A673 (cell line): Measurements from ENCODE around the gene GBF1. TPM values are rescaled to one million over a fixed set of nuclear protein-coding genes. Genes with fewer than 3 reads are reported as not detected.

Experiments
- BruUV-seq: library from RNA; stranded (reverse); fragments of 400-500 nt; replicated peaks from 2 replicates; lab custom pipeline; 2021; lab: Mats Ljungman, UMichigan
- CTCF ChIA-PET: fragments of 300-600 bp; sonication (Branson Sonifier 250); formaldehyde crosslinking; loops from one replicate; lab custom pipeline; 2022; ENCODE audit warnings: antibody characterized with exemption; lab: Charles Lee
- POLR2A ChIA-PET: fragments of 300-600 bp; sonication (Branson Sonifier 250); formaldehyde crosslinking; loops from one replicate; lab custom pipeline; 2022; ENCODE audit warnings: antibody characterized with exemption; ENCODE audit not compliant: low non-redundant PET; lab: Charles Lee
- DNase-seq: peaks from one replicate; pipeline ENCODE4 v3.0.0-alpha.2; 2015; ENCODE audit warnings: low spot score
- H3K27ac ChIP-seq: fragments of 200-600 bp; sonication (generic); 2 replicates; pipeline ENCODE4 v1.5.1; 2016; ENCODE audit warnings: mixed run types, low read depth, mild to moderate bottlenecking, mixed read lengths, antibody characterized with exemption, low read length; ENCODE audit not compliant: poor library complexity, severe bottlenecking
- H3K27me3 ChIP-seq: fragments of 200-600 bp; sonication (generic); replicated peaks from 2 replicates; pipeline ENCODE4 v1.6.1; 2017; ENCODE audit warnings: mixed run types, low read depth, mild to moderate bottlenecking, mixed read lengths, antibody characterized with exemption, low read length; ENCODE audit not compliant: insufficient read depth, poor library complexity
- H3K36me3 ChIP-seq: fragments of 200-600 bp; sonication (generic); 2 replicates; pipeline ENCODE4 v1.6.1; 2016; ENCODE audit warnings: mixed run types, mild to moderate bottlenecking, mixed read lengths, antibody characterized with exemption, low read length; ENCODE audit not compliant: insufficient read depth, poor library complexity, severe bottlenecking
- H3K4me1 ChIP-seq: fragments of 200-600 bp; sonication (generic); 2 replicates; pipeline ENCODE4 v1.6.1; 2017; ENCODE audit warnings: mixed run types, mild to moderate bottlenecking, mixed read lengths, antibody characterized with exemption, low read length; ENCODE audit not compliant: insufficient read depth, poor library complexity, severe bottlenecking
- H3K4me3 ChIP-seq: fragments of 200-600 bp; sonication (generic); 2 replicates; pipeline ENCODE4 v1.5.1; 2016; ENCODE audit warnings: low read depth, mixed run types, mild to moderate bottlenecking, mixed read lengths, low read length; ENCODE audit not compliant: poor library complexity, severe bottlenecking
- H3K9me3 ChIP-seq: fragments of 200-600 bp; sonication (generic); 2 replicates; pipeline ENCODE4 v1.6.1; 2016; ENCODE audit warnings: mixed run types, low read depth, mild to moderate bottlenecking, mixed read lengths, antibody characterized with exemption, low read length; ENCODE audit not compliant: poor library complexity, severe bottlenecking
- EZH2 ChIP-seq: fragments of 200-600 bp; sonication (generic); IDR thresholded peaks from 2 replicates; pipeline ENCODE4 v1.6.1; 2017; ENCODE audit warnings: borderline replicate concordance, low read depth, mild to moderate bottlenecking, mixed read lengths, antibody characterized with exemption, low read length; ENCODE audit not compliant: poor library complexity, severe bottlenecking
- intact Hi-C: fragments of 100-400 bp; cut with micrococcal nuclease; formaldehyde crosslinking; loops from one replicate; pipeline ENCODE4 v1.10.0; 2022; ENCODE audit not compliant: unreplicated experiment
- total RNA-seq: library from RNA; stranded (reverse); gene quantifications from 2 replicates; pipeline ENCODE4 v1.2.3, GENCODE V29; 2021
- TF ChIP-seq, protein P1 (sequence below): fragments of 300-800, 200-600 bp; sonication (generic); conservative IDR thresholded peaks from 2 replicates; pipeline ENCODE4 v1.5.1; 2017; ENCODE audit warnings: low read depth, mild to moderate bottlenecking, antibody characterized with exemption, low read length, moderate library complexity, mixed read lengths

The GBF1 gene
- total RNA-seq, 1 experiment from 2014 or later = 50.0 TPM

DNA sequence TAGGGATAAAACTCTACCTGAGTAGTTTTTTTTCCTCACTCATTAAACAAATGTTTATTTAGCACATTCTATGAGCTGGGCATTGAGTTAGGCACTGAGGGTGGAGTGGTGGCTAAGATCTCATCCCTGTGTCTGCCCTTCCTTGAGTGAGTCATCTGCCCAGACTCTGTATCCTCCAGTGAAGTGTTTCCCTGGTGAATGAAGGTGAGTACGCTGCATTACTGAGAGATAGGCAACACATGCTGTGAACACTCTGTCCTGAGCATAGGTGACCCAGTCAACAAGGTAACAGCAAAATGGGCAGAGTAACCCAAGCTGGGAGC lies 9.8 kb upstream of the GBF1 start:
- peaks cover 5% of the 10 kb centered on the region for H3K4me1 ChIP-seq
- intact Hi-C loops = no loop called here
- no TSS peak for BruUV-seq
- no peak overlapping the region for H3K27ac ChIP-seq
- DNase-seq = no peak
- TF ChIP-seq, protein P1, sequence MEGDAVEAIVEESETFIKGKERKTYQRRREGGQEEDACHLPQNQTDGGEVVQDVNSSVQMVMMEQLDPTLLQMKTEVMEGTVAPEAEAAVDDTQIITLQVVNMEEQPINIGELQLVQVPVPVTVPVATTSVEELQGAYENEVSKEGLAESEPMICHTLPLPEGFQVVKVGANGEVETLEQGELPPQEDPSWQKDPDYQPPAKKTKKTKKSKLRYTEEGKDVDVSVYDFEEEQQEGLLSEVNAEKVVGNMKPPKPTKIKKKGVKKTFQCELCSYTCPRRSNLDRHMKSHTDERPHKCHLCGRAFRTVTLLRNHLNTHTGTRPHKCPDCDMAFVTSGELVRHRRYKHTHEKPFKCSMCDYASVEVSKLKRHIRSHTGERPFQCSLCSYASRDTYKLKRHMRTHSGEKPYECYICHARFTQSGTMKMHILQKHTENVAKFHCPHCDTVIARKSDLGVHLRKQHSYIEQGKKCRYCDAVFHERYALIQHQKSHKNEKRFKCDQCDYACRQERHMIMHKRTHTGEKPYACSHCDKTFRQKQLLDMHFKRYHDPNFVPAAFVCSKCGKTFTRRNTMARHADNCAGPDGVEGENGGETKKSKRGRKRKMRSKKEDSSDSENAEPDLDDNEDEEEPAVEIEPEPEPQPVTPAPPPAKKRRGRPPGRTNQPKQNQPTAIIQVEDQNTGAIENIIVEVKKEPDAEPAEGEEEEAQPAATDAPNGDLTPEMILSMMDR = no peak
- TF ChIP-seq EZH2 = no peak
- H3K27me3 ChIP-seq = peaks cover 3% of the 10 kb centered on the region
- H3K4me3 ChIP-seq = no peak overlapping the region
- no peaks in the 10 kb centered on the region for H3K36me3 ChIP-seq
- no peaks in the 10 kb centered on the region for H3K9me3 ChIP-seq
- POLR2A ChIA-PET = no interaction called here
- CTCF ChIA-PET = no interaction called here

GRCh38 chr10:102236006-102236405 lies 9.3 kb upstream of the GBF1 start:
- no peak for DNase-seq
- Histone ChIP-seq H3K4me1 (peaks cover 4% of the 10 kb centered on the region), H3K36me3 (no peaks in the 10 kb centered on the region), H3K4me3 (no peak overlapping the region), H3K27ac (no peak overlapping the region), H3K9me3 (no peaks in the 10 kb centered on the region), H3K27me3 (peaks cover 2% of the 10 kb centered on the region)
- intact Hi-C loops = no loop called here
- ChIA-PET POLR2A (no interaction called here), CTCF (no interaction called here)
- TF ChIP-seq EZH2 = no peak
- TF ChIP-seq, protein P1 = no peak
- BruUV-seq = no TSS peak

DNA sequence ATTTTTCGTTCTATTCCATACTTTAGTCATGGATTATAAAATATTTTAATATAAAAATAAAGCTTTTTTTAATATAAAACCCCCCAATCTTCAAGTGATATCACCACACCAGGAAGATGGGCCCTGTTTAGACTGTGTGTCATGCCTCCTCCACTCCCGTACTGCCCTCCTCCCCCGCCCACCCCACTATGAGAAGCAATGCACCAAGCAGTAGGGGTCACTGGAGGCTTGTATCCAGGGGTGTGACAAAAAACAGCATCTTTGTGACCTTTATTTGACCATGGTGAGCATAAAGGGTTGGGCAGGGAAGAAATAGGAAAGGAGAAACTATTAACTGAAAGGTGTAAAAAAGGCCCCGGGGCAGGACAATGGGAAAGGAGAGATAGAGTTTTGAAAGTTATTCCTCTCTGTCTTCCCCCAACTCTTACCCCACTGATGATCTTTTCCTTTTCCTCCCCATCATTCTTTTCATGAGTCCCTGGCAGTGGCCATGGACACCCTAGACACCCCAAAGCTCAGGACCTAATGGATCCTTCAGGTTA lies 7.5 kb upstream of the GBF1 start:
- BruUV-seq = no TSS peak

More for the DNA sequence above, 7.5 kb upstream of the GBF1 start:
- ChIA-PET CTCF (interaction anchor here (0.5 kb wide), 1 partner anchor 102 kb away, joined by 5 read pairs; no protein-coding TSS in a partner anchor), POLR2A (no interaction called here)
- intact Hi-C loops = no loop called here
- no peak for TF ChIP-seq EZH2
- TF ChIP-seq, protein P1 = no peak
- Histone ChIP-seq H3K9me3 (no peaks in the 10 kb centered on the region), H3K4me1 (peaks cover 7% of the 10 kb centered on the region), H3K27ac (no peak overlapping the region), H3K36me3 (no peaks in the 10 kb centered on the region), H3K4me3 (no peak overlapping the region), H3K27me3 (no peaks in the 10 kb centered on the region)
- DNase-seq = no peak
